Measurements from ENCODE around the gene CPB2. TPM values are rescaled to one million over a fixed set of nuclear protein-coding genes. Genes with fewer than 3 reads are reported as not detected.

Gene CPB2
- total RNA-seq, 6 experiments from 2014 or later = not detected

GRCh38 chr13:46134494-46134893 lies 29.7 kb upstream of the CPB2 start:
- Mint-ChIP-seq H3K36me3 (ENCODE audit: low read depth) (no peaks in the 10 kb centered on the region), H3K27me3 (ENCODE audit: insufficient read depth) (peaks cover 9% of the 10 kb centered on the region; the same call in 1 of the 2 replicates), H3K9me3 (no peaks in the 10 kb centered on the region), H3K4me1 (ENCODE audit: low read depth) (no peaks in the 10 kb centered on the region), H3K4me3 (no peak overlapping the region), H3K27ac (no peak overlapping the region)
- TF ChIP-seq, protein P1, sequence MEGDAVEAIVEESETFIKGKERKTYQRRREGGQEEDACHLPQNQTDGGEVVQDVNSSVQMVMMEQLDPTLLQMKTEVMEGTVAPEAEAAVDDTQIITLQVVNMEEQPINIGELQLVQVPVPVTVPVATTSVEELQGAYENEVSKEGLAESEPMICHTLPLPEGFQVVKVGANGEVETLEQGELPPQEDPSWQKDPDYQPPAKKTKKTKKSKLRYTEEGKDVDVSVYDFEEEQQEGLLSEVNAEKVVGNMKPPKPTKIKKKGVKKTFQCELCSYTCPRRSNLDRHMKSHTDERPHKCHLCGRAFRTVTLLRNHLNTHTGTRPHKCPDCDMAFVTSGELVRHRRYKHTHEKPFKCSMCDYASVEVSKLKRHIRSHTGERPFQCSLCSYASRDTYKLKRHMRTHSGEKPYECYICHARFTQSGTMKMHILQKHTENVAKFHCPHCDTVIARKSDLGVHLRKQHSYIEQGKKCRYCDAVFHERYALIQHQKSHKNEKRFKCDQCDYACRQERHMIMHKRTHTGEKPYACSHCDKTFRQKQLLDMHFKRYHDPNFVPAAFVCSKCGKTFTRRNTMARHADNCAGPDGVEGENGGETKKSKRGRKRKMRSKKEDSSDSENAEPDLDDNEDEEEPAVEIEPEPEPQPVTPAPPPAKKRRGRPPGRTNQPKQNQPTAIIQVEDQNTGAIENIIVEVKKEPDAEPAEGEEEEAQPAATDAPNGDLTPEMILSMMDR (IDR thresholded peaks at IDR 0.05) = no peak
- DNase-seq = no peak

DNA sequence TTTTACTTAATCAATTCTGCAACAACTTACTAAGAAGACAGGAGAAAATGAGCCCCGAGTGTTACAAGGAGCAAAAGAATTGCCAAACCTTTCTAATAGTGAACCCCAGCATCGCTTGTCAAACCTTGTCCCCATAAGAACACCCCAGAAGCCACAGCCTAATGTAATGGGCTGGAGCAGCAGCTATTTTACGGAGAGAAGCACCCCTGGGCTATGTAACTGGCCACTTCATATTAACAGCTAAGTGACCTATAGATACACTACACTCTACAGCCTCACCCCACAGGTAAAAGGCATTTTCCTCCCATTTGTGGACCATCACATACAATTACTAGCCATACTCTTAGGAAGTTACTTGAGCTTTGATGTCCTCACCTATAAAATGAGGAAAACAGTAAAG lies 27.3 kb upstream of the CPB2 start:
- Mint-ChIP-seq H3K36me3 (ENCODE audit: low read depth) (no peaks in the 10 kb centered on the region), H3K4me3 (no peak overlapping the region), H3K9me3 (no peaks in the 10 kb centered on the region), H3K27me3 (ENCODE audit: insufficient read depth) (peaks cover 16% of the 10 kb centered on the region; the same call in 1 of the 2 replicates), H3K27ac (no peak overlapping the region), H3K4me1 (ENCODE audit: low read depth) (no peaks in the 10 kb centered on the region)
- no peak for DNase-seq
- TF ChIP-seq, protein P1 (IDR thresholded peaks at IDR 0.05) = no peak

DNA sequence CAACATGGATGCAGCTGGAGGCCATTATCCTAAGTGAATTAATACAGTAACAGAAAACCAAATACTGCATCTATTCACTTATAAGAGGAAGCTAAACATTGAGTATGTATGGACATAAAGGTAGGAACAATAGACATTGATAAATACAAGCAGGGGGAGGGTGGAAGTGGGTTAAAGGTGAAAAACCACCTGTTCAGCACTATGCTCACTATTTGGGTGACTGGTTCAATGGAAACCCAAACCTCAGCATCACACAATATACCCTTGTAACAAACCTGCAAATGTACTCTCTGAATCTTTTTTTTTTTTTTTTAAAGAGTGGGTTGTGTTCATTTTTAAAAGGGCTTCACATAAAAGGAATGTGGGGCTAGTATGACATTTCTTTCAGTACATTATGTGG lies 26.9 kb upstream of the CPB2 start:
- H3K4me1 Mint-ChIP-seq (ENCODE audit: low read depth) = no peaks in the 10 kb centered on the region
- no peaks in the 10 kb centered on the region for H3K9me3 Mint-ChIP-seq
- no peak for DNase-seq
- no peak overlapping the region for H3K27ac Mint-ChIP-seq
- peaks cover 13% of the 10 kb centered on the region; the same call in 1 of the 2 replicates for H3K27me3 Mint-ChIP-seq (ENCODE audit: insufficient read depth)
- H3K4me3 Mint-ChIP-seq = no peak overlapping the region
- no peaks in the 10 kb centered on the region for H3K36me3 Mint-ChIP-seq (ENCODE audit: low read depth)
- TF ChIP-seq, protein P1 (IDR thresholded peaks at IDR 0.05) = no peak

GRCh38 chr13:46129955-46130618 lies 25.3 kb upstream of the CPB2 start:
- no peak overlapping the region for H3K4me3 Mint-ChIP-seq
- no peak overlapping the region for H3K27ac Mint-ChIP-seq
- no peaks in the 10 kb centered on the region for H3K9me3 Mint-ChIP-seq
- peaks cover 7% of the 10 kb centered on the region for H3K4me1 Mint-ChIP-seq (ENCODE audit: low read depth)
- peaks cover 15% of the 10 kb centered on the region; the same call in 1 of the 2 replicates for H3K27me3 Mint-ChIP-seq (ENCODE audit: insufficient read depth)
- H3K36me3 Mint-ChIP-seq (ENCODE audit: low read depth) = no peaks in the 10 kb centered on the region
- no peak for DNase-seq
- TF ChIP-seq, protein P1 (IDR thresholded peaks at IDR 0.05) = no peak

- peaks cover 7% of the 10 kb centered on the region for H3K4me1 Mint-ChIP-seq (ENCODE audit: low read depth)
- DNase-seq = no peak
- H3K36me3 Mint-ChIP-seq (ENCODE audit: low read depth) = no peaks in the 10 kb centered on the region
- no peaks in the 10 kb centered on the region for H3K9me3 Mint-ChIP-seq
- TF ChIP-seq, protein P1 (IDR thresholded peaks at IDR 0.05) = no peak
- no peak overlapping the region for H3K27ac Mint-ChIP-seq
- peaks cover 16% of the 10 kb centered on the region; the same call in 1 of the 2 replicates for H3K27me3 Mint-ChIP-seq (ENCODE audit: insufficient read depth)
- no peak overlapping the region for H3K4me3 Mint-ChIP-seq
These were observed 24.3 kb upstream of the CPB2 start for GRCh38 chr13:46129124-46129523.

Measured in HFFc6 (cell line).